Caco-2 (cell line): ENCODE data around the gene CYREN. TPM values are rescaled to one million over a fixed set of nuclear protein-coding genes. Genes with fewer than 3 reads are reported as not detected.

ENCODE experiments used
- BruUV-seq: library from RNA; stranded (reverse); fragments of 400-500 nt; replicated peaks from 2 replicates; lab custom pipeline; 2021; lab: Mats Ljungman, UMichigan
- CTCF ChIA-PET: fragments of 300-600 bp; sonication (Branson Sonifier 250); formaldehyde crosslinking; loops from one replicate; lab custom pipeline; 2022; ENCODE audit warnings: antibody characterized with exemption; lab: Charles Lee
- POLR2A ChIA-PET: fragments of 300-600 bp; sonication (Branson Sonifier 250); formaldehyde crosslinking; loops from one replicate; lab custom pipeline; 2022; ENCODE audit warnings: antibody characterized with exemption; lab: Charles Lee
- DNase-seq, 2 experiments: peaks; one replicate each; pipeline versions ENCODE4 v3.0.0 to v3.0.0-alpha.2; 2020 to 2022
- H3K27me3 ChIP-seq: replicated peaks from 2 replicates; pipeline ENCODE4 v1.6.0; 2011; ENCODE audit warnings: low read length; ENCODE audit not compliant: control insufficient read depth, insufficient read depth
- H3K36me3 ChIP-seq: 2 replicates; pipeline ENCODE4 v1.5.1; 2011; ENCODE audit warnings: low read length; ENCODE audit not compliant: control insufficient read depth, insufficient read depth
- H3K4me1 ChIP-seq: fragments of 250-450 bp; sonication (Bioruptor Pico); 2 replicates; pipeline ENCODE4 v1.5.1; 2020; ENCODE audit warnings: mild to moderate bottlenecking
- H3K4me3 ChIP-seq: 2 replicates; pipeline ENCODE4 v1.5.1; 2011; ENCODE audit warnings: low read depth, mild to moderate bottlenecking, control low read depth, low read length
- H3K9me3 ChIP-seq: fragments of 250-450 bp; sonication (Bioruptor Pico); 2 replicates; pipeline ENCODE4 v1.5.1; 2020; ENCODE audit warnings: mild to moderate bottlenecking, moderate library complexity
- H3K27ac Mint-ChIP-seq: one replicate; pipeline ENCODE4 v1.8.0; 2022; ENCODE audit warnings: mixed read lengths; ENCODE audit not compliant: unreplicated experiment
- H3K27me3 Mint-ChIP-seq: one replicate; pipeline ENCODE4 v1.8.0; 2022; ENCODE audit warnings: mixed read lengths; ENCODE audit not compliant: insufficient read depth, unreplicated experiment
- H3K36me3 Mint-ChIP-seq: one replicate; pipeline ENCODE4 v1.8.0; 2022; ENCODE audit warnings: mild to moderate bottlenecking, mixed read lengths; ENCODE audit not compliant: insufficient read depth, unreplicated experiment
- H3K4me1 Mint-ChIP-seq: one replicate; pipeline ENCODE4 v1.8.0; 2022; ENCODE audit warnings: low read depth, mixed read lengths; ENCODE audit not compliant: unreplicated experiment
- H3K4me3 Mint-ChIP-seq: one replicate; pipeline ENCODE4 v1.8.0; 2022; ENCODE audit warnings: mild to moderate bottlenecking, moderate library complexity, mixed read lengths; ENCODE audit not compliant: unreplicated experiment
- H3K9me3 Mint-ChIP-seq: one replicate; pipeline ENCODE4 v1.8.0; 2022; ENCODE audit warnings: mixed read lengths; ENCODE audit not compliant: unreplicated experiment
- CTCF ChIP-seq, 2 experiments: fragments of 200-600 bp in 1 of 2; IDR thresholded peaks; 1 replicate in 1 of 2; 2 replicates in 1 of 2; pipeline versions ENCODE4 v1.5.1 to v1.8.0; 2011 to 2022; ENCODE audit warnings: antibody characterized with exemption in 1 of 2, control low read depth in 1 of 2, inconsistent platforms in 1 of 2, low read depth in 1 of 2, low read length in 1 of 2, mild to moderate bottlenecking in 1 of 2, moderate library complexity in 1 of 2; ENCODE audit not compliant: insufficient read depth in 1 of 2, severe bottlenecking in 1 of 2, unreplicated experiment in 1 of 2
- intact Hi-C: fragments of 100-400 bp; cut with micrococcal nuclease; formaldehyde crosslinking; loops from one replicate; pipeline ENCODE4 v1.10.0; 2022; ENCODE audit not compliant: unreplicated experiment
- total RNA-seq: library from RNA; stranded (reverse); gene quantifications from 2 replicates; pipeline ENCODE4 v1.2.3, GENCODE V29; 2022

The CYREN gene
- total RNA-seq, 1 experiment from 2014 or later: 60.9 TPM

- H3K4me3 Mint-ChIP-seq: no peak overlapping the region
- ChIA-PET POLR2A (no interaction called here), CTCF (no interaction called here)
- no peak overlapping the region for H3K27ac Mint-ChIP-seq
- H3K9me3 Mint-ChIP-seq: no peaks in the 10 kb centered on the region
- intact Hi-C loops: no loop called here
- DNase-seq: no peak
- Histone ChIP-seq H3K4me1 (peaks cover 12% of the 10 kb centered on the region), H3K36me3 (no peaks in the 10 kb centered on the region), H3K9me3 (no peaks in the 10 kb centered on the region), H3K27me3 (no peaks in the 10 kb centered on the region), H3K4me3 (no peak overlapping the region)
- no TSS peak for BruUV-seq
- H3K4me1 Mint-ChIP-seq: peaks cover 8% of the 10 kb centered on the region
- no peaks in the 10 kb centered on the region for H3K36me3 Mint-ChIP-seq
- H3K27me3 Mint-ChIP-seq: no peaks in the 10 kb centered on the region
- no peak for TF ChIP-seq CTCF (IDR thresholded peaks at IDR 0.05; ENCODE audit: insufficient read depth in 1 of 2, low read depth in 1 of 2, low read length in 1 of 2, severe bottlenecking in 1 of 2, unreplicated experiment in 1 of 2)
These were observed 24.6 kb upstream of the CYREN start for GRCh38 chr7:135195156-135195555.

GRCh38 chr7:135194494-135195095 is 24.1 kb upstream of the CYREN start:
- ChIA-PET POLR2A (no interaction called here), CTCF (no interaction called here)
- Mint-ChIP-seq H3K27me3 (no peaks in the 10 kb centered on the region), H3K27ac (no peak overlapping the region), H3K9me3 (no peaks in the 10 kb centered on the region), H3K36me3 (no peaks in the 10 kb centered on the region), H3K4me1 (peaks cover 4% of the 10 kb centered on the region), H3K4me3 (no peak overlapping the region)
- no peak overlapping the region for H3K4me3 ChIP-seq
- H3K36me3 ChIP-seq: no peaks in the 10 kb centered on the region
- intact Hi-C loops: no loop called here
- no peak for TF ChIP-seq CTCF (IDR thresholded peaks at IDR 0.05; ENCODE audit: insufficient read depth in 1 of 2, low read depth in 1 of 2, low read length in 1 of 2, severe bottlenecking in 1 of 2, unreplicated experiment in 1 of 2)
- no peaks in the 10 kb centered on the region for H3K9me3 ChIP-seq
- no peak for DNase-seq
- no TSS peak for BruUV-seq
- no peaks in the 10 kb centered on the region for H3K27me3 ChIP-seq
- peaks cover 7% of the 10 kb centered on the region for H3K4me1 ChIP-seq

- peaks cover 2% of the 10 kb centered on the region; the same call in 1 of the 2 replicates for H3K36me3 ChIP-seq
- Mint-ChIP-seq H3K9me3 (no peaks in the 10 kb centered on the region), H3K27ac (no peak overlapping the region), H3K4me1 (no peaks in the 10 kb centered on the region), H3K27me3 (no peaks in the 10 kb centered on the region), H3K36me3 (no peaks in the 10 kb centered on the region), H3K4me3 (no peak overlapping the region)
- intact Hi-C loops: no loop called here
- DNase-seq: no peak
- ChIA-PET CTCF (no interaction called here), POLR2A (no interaction called here)
- no peak for TF ChIP-seq CTCF (IDR thresholded peaks at IDR 0.05; ENCODE audit: insufficient read depth in 1 of 2, low read depth in 1 of 2, low read length in 1 of 2, severe bottlenecking in 1 of 2, unreplicated experiment in 1 of 2)
- no TSS peak for BruUV-seq
- no peak overlapping the region for H3K4me3 ChIP-seq
- no peaks in the 10 kb centered on the region for H3K4me1 ChIP-seq
- H3K27me3 ChIP-seq: no peaks in the 10 kb centered on the region
- H3K9me3 ChIP-seq: no peaks in the 10 kb centered on the region
These were observed 23.1 kb upstream of the CYREN start for GRCh38 chr7:135193615-135194081.
